ENCODE data around the gene QSER1.
"Not testable (repeated sequence)": the region's sequence is repeated elsewhere in the genome, so short reads cannot be mapped to it uniquely, and the experiment has no call there.

QSER1 gene

DNA sequence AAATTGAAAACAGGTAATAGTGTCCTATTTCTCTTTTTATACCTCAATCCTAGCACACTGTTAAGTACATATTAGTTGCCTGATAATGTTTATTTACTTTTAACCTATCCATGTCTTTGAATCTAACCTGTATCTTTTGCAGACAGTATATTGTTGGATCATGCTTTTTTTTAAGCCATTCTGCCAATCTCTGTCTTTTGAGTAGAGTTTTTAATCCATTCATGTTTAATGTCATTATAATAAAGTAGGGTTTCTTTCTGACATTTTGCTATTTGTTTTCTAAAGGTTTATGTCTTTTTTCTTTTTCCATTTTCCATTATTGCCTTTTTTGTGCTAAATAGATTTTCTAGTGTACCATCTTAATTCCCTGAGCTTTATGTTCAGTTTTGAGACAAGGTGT is 99.3 kb downstream of the QSER1 start:
- in situ Hi-C loops (cut with MboI; ENCODE audit: low sequenced_read_pairs): no loop called here

DNA sequence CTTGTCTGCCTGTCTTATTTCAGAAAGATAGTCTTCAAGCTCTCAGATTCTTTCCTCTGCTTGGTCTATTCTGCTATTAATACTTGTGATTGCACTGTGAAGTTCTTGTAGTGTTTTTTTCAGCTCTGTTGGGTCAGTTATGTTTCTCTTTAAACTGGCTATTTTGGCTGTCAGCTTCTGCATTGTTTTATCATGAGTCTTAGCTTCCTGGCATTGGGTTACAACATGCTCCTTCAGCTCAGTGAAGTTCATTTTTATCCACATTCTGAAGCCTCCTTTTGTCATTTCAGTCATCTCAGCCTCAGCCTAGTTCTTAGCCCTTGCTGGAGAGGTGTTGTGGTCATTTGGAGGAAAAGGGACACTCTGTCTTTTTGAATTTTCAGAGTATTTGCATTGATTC is 107.6 kb downstream of the QSER1 start:
- in situ Hi-C loops (cut with MboI; ENCODE audit: low sequenced_read_pairs): no loop called here

DNA sequence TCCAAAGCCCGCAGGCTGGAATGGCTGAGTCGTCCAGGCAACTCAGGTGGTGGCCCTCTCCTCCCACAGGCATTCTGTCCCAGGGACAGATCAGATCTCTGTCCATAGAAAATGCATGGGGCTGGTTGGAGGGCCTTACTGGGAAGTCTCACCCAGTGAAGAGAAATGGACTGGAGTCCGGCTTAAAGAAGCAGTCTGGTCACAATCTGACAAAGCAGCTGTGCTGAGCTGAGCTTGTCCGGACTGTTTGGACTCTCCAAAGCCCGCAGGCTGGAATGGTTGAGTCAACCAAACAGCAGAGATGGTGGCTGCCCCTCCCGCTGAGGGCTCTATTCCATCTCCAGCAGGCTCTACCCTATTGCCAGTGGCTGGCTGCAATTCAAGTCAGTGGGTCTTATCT is 108.7 kb downstream of the QSER1 start:
- in situ Hi-C loops (cut with MboI; ENCODE audit: low sequenced_read_pairs): no loop called here

DNA sequence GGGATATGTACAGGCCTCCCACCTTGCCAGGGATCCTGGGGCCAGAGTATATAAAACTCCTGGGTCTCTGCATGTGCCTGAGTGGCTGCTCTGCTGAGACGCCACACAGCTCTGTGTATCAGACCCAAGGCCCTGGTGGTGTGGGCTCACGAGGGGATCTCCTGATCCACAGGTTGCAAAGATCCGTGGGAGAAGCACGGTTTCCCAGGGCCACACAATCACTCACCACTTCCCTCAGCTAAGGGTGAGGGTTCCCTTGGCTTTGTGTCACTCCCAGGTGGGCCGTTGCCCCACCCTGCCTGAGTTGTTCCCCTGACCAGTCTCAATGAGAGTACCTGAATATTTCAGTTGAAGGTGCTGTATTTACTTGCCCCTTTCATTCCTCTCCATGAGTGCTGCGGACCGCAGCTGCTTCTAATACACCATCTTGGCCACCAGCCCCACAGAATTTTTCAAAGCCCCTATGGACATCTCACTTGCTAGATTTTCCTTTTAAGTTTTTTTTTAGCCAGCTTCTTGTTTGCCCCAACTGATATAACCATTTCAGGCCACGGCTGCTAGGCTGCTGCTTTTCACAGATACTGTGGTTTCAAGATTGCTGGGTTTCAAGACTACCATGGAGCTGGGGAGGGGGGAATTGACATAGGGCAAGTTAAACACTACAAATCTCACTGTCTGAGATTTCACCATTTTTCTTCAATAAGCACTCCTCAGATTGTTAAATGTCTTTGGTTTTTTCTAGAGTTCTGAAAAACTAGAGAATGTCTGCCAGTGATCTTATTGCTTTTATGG is 109.3 kb downstream of the QSER1 start:
- in situ Hi-C loops (cut with MboI; ENCODE audit: low sequenced_read_pairs): no loop called here

DNA sequence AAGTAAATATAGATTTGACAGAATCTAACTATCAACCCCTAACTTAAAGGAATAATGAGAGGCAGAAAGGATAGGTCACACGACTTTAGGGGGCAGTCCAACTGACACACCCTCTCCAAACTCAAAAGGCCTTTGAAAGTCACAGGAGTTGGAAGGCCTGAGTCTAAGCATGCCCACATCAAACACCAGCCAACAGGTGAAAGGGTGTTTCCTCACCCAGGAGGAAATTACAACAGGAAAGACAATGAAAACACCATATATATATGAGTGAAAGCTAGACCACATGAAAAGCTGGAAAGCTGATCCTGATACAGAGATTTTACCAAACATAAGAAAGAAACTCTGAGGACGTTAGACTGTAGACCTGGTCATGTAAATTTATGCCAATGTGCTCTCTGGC is 112.6 kb downstream of the QSER1 start:
- in situ Hi-C loops (cut with MboI; ENCODE audit: low sequenced_read_pairs): no loop called here

DNA sequence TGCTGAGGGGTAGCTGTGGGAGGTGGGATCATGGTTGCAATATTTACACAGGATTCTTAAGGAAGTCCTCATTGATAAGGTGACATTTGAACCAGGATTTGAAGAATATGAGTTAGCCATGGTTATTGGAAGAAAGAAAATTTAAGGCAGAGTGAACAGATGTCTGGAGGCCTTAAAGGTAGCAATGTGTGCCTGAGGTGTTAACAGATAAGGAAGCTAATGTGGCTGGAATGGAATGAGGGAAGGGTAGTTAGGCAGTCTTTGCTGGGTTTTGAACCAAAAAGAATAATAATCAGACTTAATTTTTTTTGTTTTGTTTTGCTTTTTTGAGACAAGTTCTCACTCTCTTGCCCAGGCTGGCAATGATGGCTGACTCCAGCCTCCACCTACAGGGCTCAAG is 113.4 kb downstream of the QSER1 start:
- in situ Hi-C loops (cut with MboI; ENCODE audit: low sequenced_read_pairs): no loop called here

DNA sequence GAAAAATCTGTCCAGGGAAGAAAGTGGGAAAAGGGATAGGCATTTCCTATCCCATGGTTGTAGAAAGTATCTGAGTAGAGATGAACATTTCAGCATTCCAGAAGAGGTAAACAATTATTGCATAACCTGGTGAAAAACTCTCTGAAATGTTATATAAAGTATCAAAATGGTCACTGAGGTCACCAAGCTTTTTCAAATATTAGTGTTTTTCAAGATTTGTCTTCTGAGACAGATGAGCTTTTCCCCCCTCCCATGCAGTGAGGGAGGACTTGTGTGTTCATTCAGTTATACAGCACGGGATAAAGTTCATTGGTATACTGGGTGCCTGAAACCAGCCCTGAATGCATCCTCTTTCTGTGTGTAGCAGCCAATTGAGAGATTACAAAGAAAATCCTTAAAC is 121.1 kb downstream of the QSER1 start:
- in situ Hi-C loops (cut with MboI; ENCODE audit: low sequenced_read_pairs): no loop called here

DNA sequence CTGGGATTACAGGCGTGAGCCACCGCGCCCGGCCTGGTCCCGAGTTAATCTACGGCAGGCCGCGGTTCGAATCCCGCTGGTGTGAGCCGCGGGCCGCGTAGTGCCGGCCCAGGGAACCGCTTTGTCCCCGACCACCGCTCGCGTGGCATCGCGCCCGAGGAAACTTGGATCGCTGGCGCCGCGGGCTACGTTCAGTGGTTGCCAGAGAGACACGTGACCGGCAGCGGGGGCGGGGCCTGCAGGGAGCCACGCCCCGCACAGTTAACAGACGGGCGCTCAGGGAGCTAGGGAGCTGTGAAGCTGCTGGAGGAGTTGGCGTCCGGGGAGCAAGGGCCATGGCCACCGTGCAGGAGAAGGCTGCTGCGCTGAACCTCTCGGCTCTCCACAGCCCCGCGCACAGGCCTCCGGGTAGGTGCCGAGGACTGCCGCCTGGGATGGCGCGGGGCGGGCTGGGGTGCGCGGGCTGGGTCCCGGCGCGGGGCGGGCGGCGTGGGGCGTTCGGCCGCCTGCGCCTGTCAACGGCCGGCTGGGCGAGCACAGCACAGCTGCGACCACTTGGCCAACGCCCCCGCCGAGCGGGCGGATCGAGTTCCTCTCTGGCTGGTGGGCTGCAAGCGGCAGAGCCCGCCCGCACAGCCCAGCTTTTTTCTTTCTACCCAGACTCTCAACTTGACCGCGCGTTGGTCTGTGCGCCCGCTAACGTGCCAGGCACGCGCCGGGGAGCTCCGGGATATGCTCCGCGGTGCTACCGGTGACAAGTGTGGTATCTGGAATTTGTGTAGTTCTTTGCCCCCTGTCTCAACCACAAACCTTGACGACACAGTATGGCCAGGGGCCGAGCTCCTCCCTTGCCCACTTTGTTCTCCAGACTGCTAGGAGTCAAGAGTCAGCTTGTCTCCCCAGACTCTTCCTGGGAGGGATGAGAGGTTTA is 123.3 kb downstream of the QSER1 start, which contains the start of gene DEPDC7:
DEPDC7 (plus strand) TSS at position 258 of the 931 bp plus-strand sequence; CDS start at position 336, 78 bp downstream.
- in situ Hi-C loops (cut with MboI; ENCODE audit: low sequenced_read_pairs): no loop called here

DNA sequence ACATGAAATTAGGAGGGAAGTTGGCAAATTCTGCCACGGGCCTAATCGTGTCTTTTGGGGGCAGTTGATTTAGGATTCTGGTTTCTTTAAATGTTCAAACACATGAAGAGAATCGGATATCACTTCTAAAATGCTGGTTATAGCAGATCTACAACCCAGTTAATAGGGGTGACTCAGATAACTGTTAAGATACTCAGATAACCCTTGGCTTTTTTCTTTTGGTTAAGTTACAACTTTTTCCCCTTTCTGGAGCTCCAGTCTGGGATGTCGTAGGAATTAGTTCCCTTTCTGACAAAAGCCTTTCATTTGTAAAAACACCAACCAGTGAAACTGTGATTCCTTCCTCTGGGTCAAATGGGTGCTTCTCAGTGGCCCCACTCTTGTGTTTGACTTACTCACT is 124.0 kb downstream of the QSER1 start:
- in situ Hi-C loops (cut with MboI; ENCODE audit: low sequenced_read_pairs): no loop called here

DNA sequence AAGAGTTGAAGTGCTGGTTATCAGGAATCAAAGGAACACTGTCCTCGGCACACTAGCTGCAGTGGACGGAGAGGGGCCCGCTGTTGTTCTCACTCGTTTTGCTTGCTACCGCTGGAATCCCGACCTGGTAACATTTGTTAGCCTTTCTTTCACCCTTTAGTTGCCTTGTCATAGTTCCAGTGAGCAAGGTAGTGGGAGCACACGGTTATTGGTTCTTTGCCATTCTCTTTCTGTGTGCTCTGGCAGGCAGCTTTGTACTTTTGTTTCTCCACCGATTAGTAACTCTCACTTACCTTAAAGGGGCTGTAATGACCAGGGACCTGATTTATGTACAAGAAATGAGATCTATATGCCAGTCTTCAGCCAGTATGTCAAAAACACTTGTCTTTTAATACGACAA is 124.9 kb downstream of the QSER1 start:
- in situ Hi-C loops (cut with MboI; ENCODE audit: low sequenced_read_pairs): no loop called here

DNA sequence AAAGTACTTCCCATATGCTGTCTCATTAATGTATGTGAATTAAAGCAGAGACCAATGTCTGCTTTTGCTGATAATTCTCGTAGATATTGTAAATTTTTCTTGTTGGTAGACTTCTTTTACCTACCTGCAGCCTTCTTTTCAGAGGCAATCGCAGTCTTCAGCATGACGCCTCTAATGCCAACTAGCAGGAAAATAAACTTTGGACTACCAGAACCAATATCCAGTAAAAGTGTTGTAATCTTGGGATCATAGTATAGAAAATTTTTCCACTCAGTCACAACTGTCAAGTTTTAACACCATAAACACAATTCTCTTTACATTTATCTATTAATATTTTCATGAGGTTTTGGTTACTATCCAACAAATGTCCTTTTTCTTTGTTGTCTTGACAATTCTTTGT is 125.4 kb downstream of the QSER1 start:
- in situ Hi-C loops (cut with MboI; ENCODE audit: low sequenced_read_pairs): no loop called here

DNA sequence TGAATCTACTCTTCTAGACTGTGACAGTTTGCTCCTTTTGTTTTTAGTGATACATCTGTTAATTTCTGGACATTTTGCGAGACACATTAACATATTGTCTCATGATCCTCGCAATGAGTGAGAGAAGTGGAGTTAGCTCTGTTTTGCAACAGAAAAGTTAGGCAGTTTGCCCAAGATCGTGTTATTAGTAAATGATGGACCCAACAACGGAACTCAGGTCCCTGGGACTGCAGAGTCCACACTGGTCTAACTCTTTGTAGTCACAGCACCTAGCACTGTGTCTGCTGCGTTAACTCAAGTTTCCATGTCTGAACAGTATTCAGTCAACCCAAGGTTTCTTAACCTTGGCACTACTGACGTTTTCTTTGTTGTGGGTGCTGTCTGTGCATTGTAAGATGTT is 126.2 kb downstream of the QSER1 start:
- in situ Hi-C loops (cut with MboI; ENCODE audit: low sequenced_read_pairs): no loop called here

DNA sequence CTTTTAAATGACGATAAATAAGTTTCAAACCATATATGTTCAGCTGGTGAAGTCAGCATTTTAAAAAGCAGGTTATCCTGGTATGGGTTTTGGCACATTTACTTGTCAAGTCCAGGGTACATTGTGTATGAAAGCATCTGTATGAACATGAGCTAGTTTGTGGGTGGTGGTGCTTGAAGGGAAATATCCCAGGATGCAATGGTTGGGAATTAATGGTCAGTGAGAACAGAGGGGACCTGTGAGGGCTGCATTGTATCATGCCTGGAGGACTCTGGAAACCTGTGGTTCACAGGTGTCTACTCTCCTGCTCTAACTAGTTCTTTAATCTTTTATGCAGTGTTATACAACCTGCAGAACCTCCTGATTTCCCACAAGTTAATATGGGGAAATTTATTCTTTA is 128.9 kb downstream of the QSER1 start:
- in situ Hi-C loops (cut with MboI; ENCODE audit: low sequenced_read_pairs): no loop called here

DNA sequence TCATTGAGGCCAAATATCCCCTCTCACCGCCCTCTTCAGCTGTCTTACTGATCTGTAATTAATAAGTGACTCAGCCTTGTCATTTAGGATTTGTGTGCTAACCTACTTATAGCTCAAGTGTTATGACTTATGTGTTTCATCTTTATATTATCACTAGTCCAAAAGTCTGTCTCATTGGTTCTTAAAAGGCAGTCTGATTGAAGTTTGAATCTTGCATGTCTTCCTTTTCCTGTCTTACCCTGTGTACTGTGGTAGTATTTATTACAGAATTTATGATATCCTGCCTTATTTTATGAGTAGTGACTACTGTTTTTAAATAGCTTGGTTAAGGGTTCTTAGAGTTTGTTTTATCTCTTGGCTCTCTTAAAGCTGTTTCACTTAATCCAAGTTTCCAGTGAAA is 129.3 kb downstream of the QSER1 start:
- in situ Hi-C loops (cut with MboI; ENCODE audit: low sequenced_read_pairs): no loop called here

DNA sequence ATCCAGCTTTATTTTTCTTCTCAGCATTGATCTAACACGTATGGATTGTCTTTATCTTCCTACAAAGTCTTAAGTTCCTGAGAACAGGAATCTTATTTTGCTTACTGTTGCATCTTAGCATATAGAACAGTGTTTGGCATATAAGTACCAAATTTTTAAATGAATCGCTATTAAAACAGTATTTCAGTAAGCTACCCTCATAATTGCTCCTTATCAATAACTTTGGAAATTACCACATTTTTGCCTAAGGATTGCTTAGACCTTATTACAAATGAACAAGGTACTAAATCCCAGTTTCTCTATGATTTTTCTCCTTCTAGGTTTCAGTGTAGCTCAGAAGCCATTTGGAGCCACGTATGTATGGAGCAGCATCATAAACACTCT is 132.7 kb downstream of the QSER1 start:
- in situ Hi-C loops (cut with MboI; ENCODE audit: low sequenced_read_pairs): no loop called here

DNA sequence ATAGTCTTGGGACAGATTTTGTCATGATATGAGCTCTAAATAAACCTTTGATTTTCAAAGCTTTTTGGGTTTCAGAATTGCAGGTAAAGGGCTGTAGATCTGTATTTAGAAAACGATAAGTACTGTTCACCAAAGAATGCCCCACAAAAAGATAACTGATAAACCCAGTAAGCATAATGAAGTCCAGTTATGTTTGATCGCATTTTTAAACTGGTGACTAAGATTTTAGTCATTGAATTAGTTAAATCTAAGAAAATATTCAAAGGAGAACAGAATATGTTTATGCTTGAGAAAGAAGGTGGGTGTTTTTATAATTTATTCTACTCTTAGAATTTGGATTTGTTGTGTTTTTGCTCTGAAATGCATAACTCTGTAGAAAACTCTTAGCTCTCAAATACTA is 134.6 kb downstream of the QSER1 start:
- in situ Hi-C loops (cut with MboI; ENCODE audit: low sequenced_read_pairs): no loop called here

DNA sequence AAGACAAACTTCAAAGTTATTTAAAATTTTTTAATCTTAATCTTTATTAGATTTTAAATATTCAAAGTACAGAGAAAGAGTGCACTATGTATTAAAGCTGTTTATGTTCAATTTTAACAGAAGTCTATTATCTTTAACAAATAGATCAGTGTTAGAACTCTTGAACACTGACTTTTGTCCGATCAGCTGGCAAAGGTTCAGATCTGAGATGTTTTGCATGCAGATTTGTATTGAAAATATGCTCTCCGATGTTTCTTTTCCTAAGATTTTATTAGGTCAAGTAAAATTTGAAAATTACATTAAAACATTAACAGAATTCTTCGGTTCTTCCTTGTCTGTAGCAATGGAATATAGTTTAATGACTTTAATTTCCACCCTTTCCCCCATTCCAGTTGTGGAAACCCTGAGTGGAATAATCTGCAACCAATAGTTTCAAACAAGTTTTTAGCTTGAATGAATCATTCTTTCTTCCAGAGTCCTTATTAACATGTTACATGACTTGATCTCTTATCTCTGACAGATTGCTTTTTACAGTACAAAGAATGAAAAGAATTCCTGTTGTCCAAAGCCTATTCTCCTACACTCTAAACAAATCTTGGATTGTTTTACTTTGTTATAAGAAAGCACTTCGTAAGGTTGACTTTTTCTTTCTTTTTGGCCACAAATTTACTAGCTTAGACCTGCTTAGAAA is 135.4 kb downstream of the QSER1 start:
- in situ Hi-C loops (cut with MboI; ENCODE audit: low sequenced_read_pairs): no loop called here

DNA sequence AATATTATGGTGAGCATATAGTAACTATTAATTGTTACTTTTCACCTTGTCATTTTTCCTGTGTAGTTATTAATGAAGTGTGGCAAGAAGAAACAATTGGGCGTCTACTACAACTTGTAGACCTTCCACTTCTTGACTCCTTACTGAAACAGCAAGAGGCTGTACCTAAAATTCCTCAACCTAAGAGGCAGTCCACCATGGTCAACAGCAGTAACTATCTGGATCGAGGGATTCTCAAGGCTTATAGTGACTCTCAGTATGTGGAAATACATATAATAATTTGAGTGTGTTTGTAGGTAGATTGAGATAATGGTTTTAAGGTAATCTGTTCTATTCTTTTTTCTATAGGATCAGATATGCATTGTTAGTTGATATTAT is 135.9 kb downstream of the QSER1 start:
- in situ Hi-C loops (cut with MboI; ENCODE audit: low sequenced_read_pairs): no loop called here

DNA sequence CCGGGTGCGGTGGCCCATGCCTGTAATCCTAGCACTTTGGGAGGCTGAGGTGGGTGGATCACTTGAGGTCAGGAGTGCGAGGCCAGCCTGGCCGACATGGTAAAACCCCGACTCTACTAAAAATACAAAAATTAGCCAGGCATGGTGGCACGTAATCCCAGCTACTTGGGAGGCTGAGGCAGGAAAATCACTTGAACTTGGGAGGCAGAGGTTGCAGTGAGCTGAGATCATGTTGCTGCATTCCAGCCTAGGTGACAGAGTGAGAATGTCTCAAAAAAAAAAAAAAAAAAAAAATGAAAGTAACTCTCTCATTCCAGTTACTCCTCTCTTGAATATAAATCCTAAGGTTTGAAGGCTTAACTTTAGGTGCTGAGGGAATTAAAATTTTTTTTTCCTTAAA is 136.6 kb downstream of the QSER1 start:
- in situ Hi-C loops (cut with MboI; ENCODE audit: low sequenced_read_pairs): not testable (repeated sequence)

All from HL-60/S4 (cell line).